Naive thymus-derived CD4-positive, alpha-beta T cell (primary cell): ENCODE results near the gene TMEM150A. TPM values are rescaled to one million over a fixed set of nuclear protein-coding genes. Genes with fewer than 3 reads are reported as not detected.

ENCODE experiments used
- ATAC-seq: fragments of 150-1000 bp; cut with Tn5 transposase; 2 replicates; pipeline ENCODE4 v1.10.0; 2021; ENCODE audit warnings: mild to moderate bottlenecking, moderate library complexity
- CTCF ChIA-PET: fragments of 350-600 bp; sonication (Branson Sonifier 250); formaldehyde crosslinking; loops from one replicate; lab custom pipeline; 2021; ENCODE audit warnings: antibody characterized with exemption; lab: Charles Lee
- POLR2A ChIA-PET: fragments of 350-600 bp; sonication (Branson Sonifier 250); formaldehyde crosslinking; loops from one replicate; lab custom pipeline; 2021; ENCODE audit warnings: antibody characterized with exemption, inconsistent platforms; lab: Charles Lee
- DNase-seq, 9 donors: peaks; one replicate each; pipeline versions ENCODE4 v3.0.0 to v3.0.0-alpha.2; 2020 to 2022; ENCODE audit warnings: mixed read lengths in 1 of 9
- H3K27ac ChIP-seq: one replicate; pipeline ENCODE4 v1.7.0; 2013; ENCODE audit warnings: mild to moderate bottlenecking, low read depth, low read length, moderate library complexity
- H3K27me3 ChIP-seq, 2 donors: one replicate each; pipeline ENCODE4 v1.7.0; 2013; ENCODE audit warnings: low read length in 2 of 2, mild to moderate bottlenecking in 2 of 2, moderate library complexity in 2 of 2; ENCODE audit not compliant: control insufficient read depth in 2 of 2, insufficient read depth in 2 of 2
- H3K36me3 ChIP-seq, 3 experiments: 1 replicate in 2 of 3; 2 replicates in 1 of 3; pipeline ENCODE4 v1.7.0; 2013; ENCODE audit warnings: low read length in 3 of 3, mild to moderate bottlenecking in 3 of 3, moderate library complexity in 1 of 3; ENCODE audit not compliant: insufficient read depth in 3 of 3, control insufficient read depth in 2 of 3
- H3K4me1 ChIP-seq, 2 donors: one replicate each; pipeline ENCODE4 v1.7.0; 2013; ENCODE audit warnings: low read length in 2 of 2, mild to moderate bottlenecking in 2 of 2, moderate library complexity in 1 of 2; ENCODE audit not compliant: control insufficient read depth in 2 of 2, insufficient read depth in 2 of 2
- H3K4me3 ChIP-seq: 2 replicates; pipeline ENCODE4 v1.7.0; 2013; ENCODE audit warnings: mild to moderate bottlenecking, low read length
- H3K9me3 ChIP-seq, 3 experiments: 1 replicate in 2 of 3; 2 replicates in 1 of 3; pipeline ENCODE4 v1.7.0; 2013; ENCODE audit warnings: low read length in 3 of 3; ENCODE audit not compliant: control insufficient read depth in 2 of 3
- H3K27ac Mint-ChIP-seq, 9 donors: one replicate each; pipeline ENCODE4 v1.8.0; 2020 to 2022; ENCODE audit warnings: mixed read lengths in 9 of 9, mild to moderate bottlenecking in 8 of 9, moderate library complexity in 5 of 9, inconsistent platforms in 2 of 9
- H3K27me3 Mint-ChIP-seq, 5 donors: one replicate each; pipeline ENCODE4 v1.8.0; 2021 to 2022; ENCODE audit warnings: mixed read lengths in 5 of 5, mild to moderate bottlenecking in 1 of 5
- H3K36me3 Mint-ChIP-seq, 5 donors: one replicate each; pipeline ENCODE4 v1.8.0; 2020 to 2022; ENCODE audit warnings: mixed read lengths in 5 of 5, mild to moderate bottlenecking in 3 of 5, inconsistent platforms in 1 of 5
- H3K4me1 Mint-ChIP-seq, 7 donors: one replicate each; pipeline ENCODE4 v1.8.0; 2020 to 2022; ENCODE audit warnings: mixed read lengths in 7 of 7, mild to moderate bottlenecking in 3 of 7, inconsistent platforms in 1 of 7
- H3K4me3 Mint-ChIP-seq, 10 donors: one replicate each; pipeline ENCODE4 v1.8.0; 2020 to 2022; ENCODE audit warnings: mild to moderate bottlenecking in 10 of 10, mixed read lengths in 10 of 10, moderate library complexity in 6 of 10, inconsistent platforms in 2 of 10
- H3K9me3 Mint-ChIP-seq, 11 donors: one replicate each; pipeline ENCODE4 v1.8.0; 2020 to 2022; ENCODE audit warnings: mixed read lengths in 11 of 11, mild to moderate bottlenecking in 4 of 11, inconsistent platforms in 1 of 11, moderate library complexity in 1 of 11
- intact Hi-C, 2 donors: fragments of 100-400 bp; cut with micrococcal nuclease; formaldehyde crosslinking; loops; one replicate each; pipeline ENCODE4 v1.15.1; 2023
- polyA plus RNA-seq, 2 donors: library from polyadenylated mRNA; unstranded; fragments of 300-500 nt; fragmentation: Illumina TruSeq; gene quantifications; one replicate each; pipeline ENCODE4 v1.2.3, GENCODE V29; 2021
- total RNA-seq, 6 experiments: library from RNA in 5 of 6; stranded (reverse) in 5 of 6; gene quantifications; 1 replicate in 5 of 6; 2 replicates in 1 of 6; pipeline ENCODE4 v1.2.3 and lab custom pipeline; 2021 to 2026

The TMEM150A gene
- total and polyA plus RNA-seq, 7 experiments from 2014 or later = 5.1 to 17.8 (median 11.2) TPM

- Mint-ChIP-seq H3K4me3 (peak overlapping the region in 1 of 10 donors; percentile 32), H3K4me1 (peaks cover 37 to 60% (median 47%) of the 10 kb centered on the region in 7 donors), H3K9me3 (peaks cover 0 to 2% (median 0%) of the 10 kb centered on the region in 11 donors), H3K36me3 (peaks cover 0 to 4% (median 0%) of the 10 kb centered on the region in 5 donors), H3K27ac (peak overlapping the region in 4 of 9 donors; percentile 15 to 54 (median 40)), H3K27me3 (no peaks in the 10 kb centered on the region)
- no peaks in the 10 kb centered on the region for H3K36me3 ChIP-seq
- ChIA-PET POLR2A (interaction anchor here (0.8 to 2.1 kb wide), 2 partner anchors 9 to 12 kb away, joined by 3 to 11 read pairs; no protein-coding TSS in a partner anchor), CTCF (no interaction called here)
- no peak overlapping the region for H3K4me3 ChIP-seq
- ATAC-seq = no peak
- intact Hi-C loops = no loop called here
- no peak for DNase-seq
- H3K9me3 ChIP-seq = no peaks in the 10 kb centered on the region
- H3K27ac ChIP-seq = no peak overlapping the region
- H3K4me1 ChIP-seq = peaks cover 12 to 24% of the 10 kb centered on the region in 2 donors
- H3K27me3 ChIP-seq = no peaks in the 10 kb centered on the region
Measured at GRCh38 chr2:85589181-85589580, 13.3 kb downstream of the TMEM150A start.

GRCh38 chr2:85588645-85589044 lies 13.9 kb downstream of the TMEM150A start:
- Histone ChIP-seq H3K27ac (no peak overlapping the region), H3K27me3 (no peaks in the 10 kb centered on the region), H3K36me3 (no peaks in the 10 kb centered on the region), H3K9me3 (no peaks in the 10 kb centered on the region), H3K4me3 (no peak overlapping the region), H3K4me1 (peaks cover 16 to 26% of the 10 kb centered on the region in 2 donors)
- H3K9me3 Mint-ChIP-seq = peaks cover 0 to 2% (median 0%) of the 10 kb centered on the region in 11 donors
- no peaks in the 10 kb centered on the region for H3K27me3 Mint-ChIP-seq
- ATAC-seq (no peak), DNase-seq (no peak)
- peaks cover 0 to 4% (median 0%) of the 10 kb centered on the region in 5 donors for H3K36me3 Mint-ChIP-seq
- H3K4me1 Mint-ChIP-seq = peaks cover 37 to 60% (median 48%) of the 10 kb centered on the region in 7 donors
- intact Hi-C loops = no loop called here
- H3K4me3 Mint-ChIP-seq = peak overlapping the region in 2 of 10 donors; percentile 32 to 51
- ChIA-PET CTCF (no interaction called here), POLR2A (interaction anchor here (2.1 kb wide), 1 partner anchor 13 kb away, joined by 11 read pairs; no protein-coding TSS in a partner anchor)
- peak overlapping the region in 6 of 9 donors; percentile 15 to 60 (median 40) for H3K27ac Mint-ChIP-seq

GRCh38 chr2:85588236-85588635 lies 14.3 kb downstream of the TMEM150A start:
- peaks cover 41 to 61% (median 50%) of the 10 kb centered on the region in 7 donors for H3K4me1 Mint-ChIP-seq
- peaks cover 0 to 7% (median 0%) of the 10 kb centered on the region in 5 donors for H3K36me3 Mint-ChIP-seq
- H3K4me3 Mint-ChIP-seq = peak overlapping the region in 2 of 10 donors; percentile 32 to 51
- H3K4me3 ChIP-seq = no peak overlapping the region
- DNase-seq (no peak), ATAC-seq (no peak)
- H3K9me3 ChIP-seq = no peaks in the 10 kb centered on the region
- ChIA-PET POLR2A (interaction anchor here (0.6 to 6.4 kb wide), 4 partner anchors 6 to 719 kb away, joined by 3 to 85 read pairs (median 10); partner anchors contain the start of gene RNF181), CTCF (no interaction called here)
- H3K27ac ChIP-seq = no peak overlapping the region
- H3K9me3 Mint-ChIP-seq = peaks cover 0 to 2% (median 0%) of the 10 kb centered on the region in 11 donors
- peaks cover 19 to 31% of the 10 kb centered on the region in 2 donors for H3K4me1 ChIP-seq
- peak overlapping the region in 6 of 9 donors; percentile 15 to 60 (median 40) for H3K27ac Mint-ChIP-seq
- intact Hi-C loops = no loop called here
- no peaks in the 10 kb centered on the region for H3K27me3 ChIP-seq
- no peaks in the 10 kb centered on the region for H3K36me3 ChIP-seq
- H3K27me3 Mint-ChIP-seq = no peaks in the 10 kb centered on the region

GRCh38 chr2:85585781-85586105 lies 16.8 kb downstream of the TMEM150A start:
- peak overlapping the region; percentile 80 for H3K27ac ChIP-seq
- peak overlapping the region; percentile 69 for H3K4me3 ChIP-seq
- intact Hi-C loops = loop anchor here (1.0 to 2.0 kb wide), 4 partner anchors 8 to 27 kb away; partner anchors contain the start of genes C2orf68 (in 1 of the 2), RNF181 (in 1 of the 2), TMEM150A (in 1 of the 2) and VAMP8 (in 1 of the 2)
- DNase-seq = no peak
- no peak for ATAC-seq
- peaks cover 0 to 13% (median 0%) of the 10 kb centered on the region in 3 experiments for H3K36me3 ChIP-seq
- ChIA-PET CTCF (no interaction called here), POLR2A (interaction anchor here (0.6 to 6.4 kb wide), 8 partner anchors 9 to 260 kb away, joined by 3 to 85 read pairs (median 6); partner anchors contain the start of genes GGCX, MAT2A, RNF181 and TMEM150A)
- H3K27me3 ChIP-seq = no peaks in the 10 kb centered on the region
- H3K4me1 ChIP-seq = peaks cover 19 to 32% of the 10 kb centered on the region in 2 donors
- Mint-ChIP-seq H3K27ac (peak overlapping the region in 8 of 9 donors; percentile 81 to 93 (median 93)), H3K9me3 (peaks cover 0 to 2% (median 0%) of the 10 kb centered on the region in 11 donors), H3K27me3 (no peaks in the 10 kb centered on the region), H3K4me1 (peaks cover 45 to 73% (median 68%) of the 10 kb centered on the region in 7 donors), H3K4me3 (peak overlapping the region; percentile 57 to 96 (median 87)), H3K36me3 (peaks cover 0 to 16% (median 12%) of the 10 kb centered on the region in 5 donors)
- H3K9me3 ChIP-seq = no peaks in the 10 kb centered on the region

- H3K4me3 ChIP-seq = peak overlapping the region; percentile 69
- DNase-seq (peak in 4 of 9 donors; percentile 22 to 40 (median 30)), ATAC-seq (peak; percentile 47)
- H3K36me3 ChIP-seq = peaks cover 0 to 13% (median 0%) of the 10 kb centered on the region in 3 experiments
- Mint-ChIP-seq H3K4me3 (peak overlapping the region; percentile 79 to 96 (median 88)), H3K4me1 (peaks cover 47 to 73% (median 65%) of the 10 kb centered on the region in 7 donors), H3K27ac (peak overlapping the region; percentile 81 to 93 (median 93)), H3K9me3 (peaks cover 0 to 2% (median 0%) of the 10 kb centered on the region in 11 donors), H3K36me3 (peaks cover 0 to 17% (median 12%) of the 10 kb centered on the region in 5 donors), H3K27me3 (no peaks in the 10 kb centered on the region)
- H3K9me3 ChIP-seq = no peaks in the 10 kb centered on the region
- intact Hi-C loops = loop anchor here (1.0 to 2.0 kb wide), 5 partner anchors 8 to 28 kb away; partner anchors contain the start of genes RNF181 (in 2 of the 2), TMEM150A (in 2 of the 2), C2orf68 (in 1 of the 2) and VAMP8 (in 1 of the 2)
- H3K4me1 ChIP-seq = peaks cover 19 to 35% of the 10 kb centered on the region in 2 donors
- no peaks in the 10 kb centered on the region for H3K27me3 ChIP-seq
- peak overlapping the region; percentile 80 for H3K27ac ChIP-seq
- ChIA-PET CTCF (interaction anchor here (1.1 kb wide), 1 partner anchor 29 kb away, joined by 3 read pairs; no protein-coding TSS in a partner anchor), POLR2A (interaction anchor here (0.5 to 6.4 kb wide), 12 partner anchors 9 to 639 kb away, joined by 3 to 85 read pairs (median 6); partner anchors contain the start of genes GGCX, MAT2A, RNF181 and TMEM150A)
Measured at GRCh38 chr2:85584857-85585780, 17.4 kb downstream of the TMEM150A start.
